CD14-positive monocyte (primary cell): ENCODE data around the gene ABRAXAS1. TPM values are rescaled to one million over a fixed set of nuclear protein-coding genes. Genes with fewer than 3 reads are reported as not detected.

Experiments
- DNase-seq, 3 donors: peaks; one replicate each; pipeline ENCODE4 v3.0.0-alpha.2; 2011 to 2022
- H2AFZ ChIP-seq: 2 replicates; pipeline ENCODE4 v1.6.0; 2012; ENCODE audit warnings: mild to moderate bottlenecking, low read depth, low read length, inconsistent platforms; ENCODE audit not compliant: insufficient read depth, poor library complexity, severe bottlenecking
- H3K27ac ChIP-seq, 2 donors: 1 replicate in 1 of 2; 2 replicates in 1 of 2; pipeline ENCODE4 v1.5.1; 2012 to 2013; ENCODE audit warnings: low read length in 2 of 2, control low read depth in 1 of 2, inconsistent platforms in 1 of 2, low read depth in 1 of 2, mild to moderate bottlenecking in 1 of 2
- H3K27me3 ChIP-seq, 2 donors: one replicate each; pipeline versions ENCODE4 v1.6.0 to v1.6.1; 2011 to 2013; ENCODE audit warnings: low read length in 2 of 2; ENCODE audit not compliant: control insufficient read depth in 2 of 2, insufficient read depth in 2 of 2
- H3K36me3 ChIP-seq, 2 donors: replicated peaks in 1 of 2; 1 replicate in 1 of 2; 2 replicates in 1 of 2; pipeline versions ENCODE4 v1.5.1 to v1.6.1; 2012 to 2013; ENCODE audit warnings: low read length in 2 of 2, control low read depth in 1 of 2, inconsistent platforms in 1 of 2, mild to moderate bottlenecking in 1 of 2; ENCODE audit not compliant: insufficient read depth in 2 of 2, control insufficient read depth in 1 of 2
- H3K4me1 ChIP-seq, 2 donors: 1 replicate in 1 of 2; 2 replicates in 1 of 2; pipeline versions ENCODE4 v1.5.1 to v1.6.1; 2012 to 2013; ENCODE audit warnings: low read length in 2 of 2, control low read depth in 1 of 2, inconsistent platforms in 1 of 2, mild to moderate bottlenecking in 1 of 2, moderate library complexity in 1 of 2; ENCODE audit not compliant: insufficient read depth in 2 of 2, control insufficient read depth in 1 of 2
- H3K4me2 ChIP-seq: replicated peaks from 2 replicates; pipeline ENCODE3; 2012; ENCODE audit warnings: low read length, moderate library complexity, mild to moderate bottlenecking; ENCODE audit not compliant: poor library complexity, severe bottlenecking; ENCODE audit errors: extremely low read depth
- H3K4me3 ChIP-seq, 3 experiments: fragments of 200-600 bp in 1 of 3; sonication (generic) in 1 of 3; replicated peaks in 1 of 3; 1 replicate in 2 of 3; 2 replicates in 1 of 3; pipeline ENCODE4 v1.5.1; 2011 to 2013; ENCODE audit warnings: low read length in 3 of 3, mild to moderate bottlenecking in 3 of 3, control low read depth in 2 of 3, low read depth in 2 of 3, inconsistent platforms in 1 of 3, moderate library complexity in 1 of 3
- H3K79me2 ChIP-seq: 2 replicates; pipeline ENCODE4 v1.6.0; 2012; ENCODE audit warnings: mild to moderate bottlenecking, control low read depth, inconsistent platforms, low read length, moderate library complexity; ENCODE audit not compliant: insufficient read depth
- H3K9ac ChIP-seq: 2 replicates; pipeline ENCODE4 v1.6.0; 2017; ENCODE audit warnings: low read length, mild to moderate bottlenecking; ENCODE audit not compliant: insufficient read depth, poor library complexity, severe bottlenecking
- H3K9me3 ChIP-seq, 2 donors: replicated peaks in 1 of 2; 1 replicate in 1 of 2; 2 replicates in 1 of 2; pipeline versions ENCODE4 v1.5.1 to v1.6.1; 2012 to 2013; ENCODE audit warnings: low read length in 2 of 2, control low read depth in 1 of 2; ENCODE audit not compliant: control insufficient read depth in 1 of 2, insufficient read depth in 1 of 2
- H4K20me1 ChIP-seq: 2 replicates; pipeline ENCODE4 v1.6.0; 2012; ENCODE audit warnings: mild to moderate bottlenecking, low read length, control low read depth, moderate library complexity; ENCODE audit not compliant: insufficient read depth
- H3K27ac Mint-ChIP-seq, 7 donors: one replicate each; pipeline ENCODE4 v1.8.0; 2020; ENCODE audit warnings: mild to moderate bottlenecking in 7 of 7, mixed read lengths in 7 of 7, moderate library complexity in 6 of 7, inconsistent platforms in 2 of 7
- H3K27me3 Mint-ChIP-seq, 3 donors: one replicate each; pipeline ENCODE4 v1.8.0; 2021 to 2022; ENCODE audit warnings: low read depth in 3 of 3, mild to moderate bottlenecking in 3 of 3, mixed read lengths in 3 of 3, moderate library complexity in 3 of 3, inconsistent platforms in 1 of 3
- H3K36me3 Mint-ChIP-seq, 2 donors: one replicate each; pipeline ENCODE4 v1.8.0; 2020; ENCODE audit warnings: mixed read lengths in 2 of 2, inconsistent platforms in 1 of 2, mild to moderate bottlenecking in 1 of 2
- H3K4me1 Mint-ChIP-seq: one replicate; pipeline ENCODE4 v1.8.0; 2020; ENCODE audit warnings: mild to moderate bottlenecking, mixed read lengths
- H3K4me3 Mint-ChIP-seq, 2 donors: one replicate each; pipeline ENCODE4 v1.8.0; 2020; ENCODE audit warnings: mild to moderate bottlenecking in 2 of 2, mixed read lengths in 2 of 2, moderate library complexity in 1 of 2
- H3K9me3 Mint-ChIP-seq, 7 donors: one replicate each; pipeline ENCODE4 v1.8.0; 2020 to 2022; ENCODE audit warnings: mixed read lengths in 7 of 7, mild to moderate bottlenecking in 6 of 7, moderate library complexity in 6 of 7, inconsistent platforms in 2 of 7
- WGBS: methylation state at CpG from one replicate; pipeline ENCODE4 v1.1.5; 2013; ENCODE audit warnings: missing lambda C conversion rate; ENCODE audit not compliant: insufficient coverage; 5-methylcytosine and 5-hydroxymethylcytosine counted together
- intact Hi-C, 2 donors: fragments of 100-400 bp; cut with micrococcal nuclease; formaldehyde crosslinking; loops; one replicate each; pipeline versions ENCODE4 v1.15.0 to v1.15.1; 2023
- polyA plus RNA-seq, 3 donors: library from polyadenylated mRNA; depleted of rRNA in 1 of 3; unstranded in 2 of 3; stranded (reverse) in 1 of 3; fragments of 300-500 nt in 2 of 3; fragments of >200 nt in 1 of 3; fragmentation: Illumina TruSeq in 2 of 3; gene quantifications; 1 replicate in 2 of 3; 2 replicates in 1 of 3; pipeline ENCODE4 v1.2.3, GENCODE V29; 2012 to 2021
- TF ChIP-seq, protein P1 (sequence below): fragments of 200-600 bp; IDR thresholded peaks from one replicate; pipeline ENCODE4 v1.8.0; 2022; ENCODE audit warnings: antibody characterized with exemption, mild to moderate bottlenecking

ABRAXAS1 gene
- polyA plus RNA-seq, 3 donors, result 6.0 to 10.8 (median 6.8) TPM

DNA sequence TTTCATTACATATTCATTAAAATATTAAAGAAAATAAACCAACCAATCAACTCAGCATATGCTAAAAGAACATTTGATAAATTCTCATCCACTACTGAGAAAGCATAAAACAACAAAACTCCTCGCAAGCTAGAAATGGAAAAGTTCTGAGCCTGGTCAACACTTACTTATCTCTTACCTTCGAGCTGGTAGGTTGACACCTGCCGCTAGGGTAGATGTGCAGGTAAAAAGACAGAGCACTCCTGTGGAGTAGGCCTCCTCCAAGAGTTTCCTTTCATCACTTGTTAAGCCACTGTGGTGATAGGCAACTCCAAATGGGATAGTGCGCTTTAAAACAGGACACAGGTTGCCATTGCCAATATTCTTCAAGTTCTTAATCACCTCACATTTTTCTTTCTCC is 48.2 kb downstream of the ABRAXAS1 start:
- no peaks in the 10 kb centered on the region for H3K27me3 ChIP-seq
- no peaks in the 10 kb centered on the region for H3K9me3 ChIP-seq
- WGBS, result no CpG with 5 or more reads among the region's 4 CpGs
- Mint-ChIP-seq H3K4me3 (no peak overlapping the region), H3K36me3 (peaks cover 56 to 67% of the 10 kb centered on the region in 2 donors), H3K27ac (no peak overlapping the region), H3K27me3 (no peaks in the 10 kb centered on the region), H3K4me1 (no peaks in the 10 kb centered on the region), H3K9me3 (peaks cover 0 to 4% (median 0%) of the 10 kb centered on the region in 7 donors)
- intact Hi-C loops, result no loop called here
- no peak overlapping the region for H3K4me2 ChIP-seq
- H2AFZ ChIP-seq, result no peak overlapping the region
- no peak overlapping the region for H3K9ac ChIP-seq
- H4K20me1 ChIP-seq, result no peaks in the 10 kb centered on the region
- no peaks in the 10 kb centered on the region for H3K79me2 ChIP-seq
- no peaks in the 10 kb centered on the region for H3K4me1 ChIP-seq
- H3K4me3 ChIP-seq, result no peak overlapping the region
- no peak overlapping the region for H3K27ac ChIP-seq
- peaks cover 54 to 77% of the 10 kb centered on the region in 2 donors for H3K36me3 ChIP-seq
- TF ChIP-seq, protein P1, sequence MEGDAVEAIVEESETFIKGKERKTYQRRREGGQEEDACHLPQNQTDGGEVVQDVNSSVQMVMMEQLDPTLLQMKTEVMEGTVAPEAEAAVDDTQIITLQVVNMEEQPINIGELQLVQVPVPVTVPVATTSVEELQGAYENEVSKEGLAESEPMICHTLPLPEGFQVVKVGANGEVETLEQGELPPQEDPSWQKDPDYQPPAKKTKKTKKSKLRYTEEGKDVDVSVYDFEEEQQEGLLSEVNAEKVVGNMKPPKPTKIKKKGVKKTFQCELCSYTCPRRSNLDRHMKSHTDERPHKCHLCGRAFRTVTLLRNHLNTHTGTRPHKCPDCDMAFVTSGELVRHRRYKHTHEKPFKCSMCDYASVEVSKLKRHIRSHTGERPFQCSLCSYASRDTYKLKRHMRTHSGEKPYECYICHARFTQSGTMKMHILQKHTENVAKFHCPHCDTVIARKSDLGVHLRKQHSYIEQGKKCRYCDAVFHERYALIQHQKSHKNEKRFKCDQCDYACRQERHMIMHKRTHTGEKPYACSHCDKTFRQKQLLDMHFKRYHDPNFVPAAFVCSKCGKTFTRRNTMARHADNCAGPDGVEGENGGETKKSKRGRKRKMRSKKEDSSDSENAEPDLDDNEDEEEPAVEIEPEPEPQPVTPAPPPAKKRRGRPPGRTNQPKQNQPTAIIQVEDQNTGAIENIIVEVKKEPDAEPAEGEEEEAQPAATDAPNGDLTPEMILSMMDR, result no peak
- no peak for DNase-seq

DNA sequence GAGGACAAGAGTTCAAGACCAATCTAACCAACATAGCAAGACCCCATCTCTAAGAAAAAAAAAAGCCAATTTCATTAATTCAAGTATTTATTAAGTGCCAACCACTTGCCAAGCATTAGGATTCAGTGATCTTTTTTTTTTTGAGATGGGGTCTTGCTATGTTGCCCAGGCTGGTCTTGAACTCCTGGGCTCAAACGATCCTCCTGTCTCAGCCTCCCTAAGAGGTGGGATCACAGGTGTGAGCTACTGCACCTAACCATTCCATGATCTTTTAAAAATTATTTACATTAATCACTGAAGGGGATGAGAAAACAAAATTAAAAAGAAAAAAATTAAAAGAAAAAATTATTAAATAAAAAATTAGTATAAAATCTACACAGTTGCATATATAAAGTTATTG is 53.7 kb downstream of the ABRAXAS1 start:
- Histone ChIP-seq H2AFZ (no peak overlapping the region), H3K9me3 (no peaks in the 10 kb centered on the region), H3K4me3 (no peak overlapping the region), H3K9ac (no peak overlapping the region), H3K4me1 (no peaks in the 10 kb centered on the region), H3K79me2 (no peaks in the 10 kb centered on the region), H3K36me3 (peaks cover 48 to 68% of the 10 kb centered on the region in 2 donors), H3K27ac (no peak overlapping the region), H3K27me3 (no peaks in the 10 kb centered on the region), H3K4me2 (no peak overlapping the region), H4K20me1 (no peaks in the 10 kb centered on the region)
- WGBS, result no CpG with 5 or more reads among the region's 1 CpG
- intact Hi-C loops, result no loop called here
- Mint-ChIP-seq H3K4me1 (no peaks in the 10 kb centered on the region), H3K4me3 (no peak overlapping the region), H3K27ac (no peak overlapping the region), H3K27me3 (no peaks in the 10 kb centered on the region), H3K36me3 (peaks cover 45 to 62% of the 10 kb centered on the region in 2 donors), H3K9me3 (peaks cover 0 to 4% (median 0%) of the 10 kb centered on the region in 7 donors)
- TF ChIP-seq, protein P1, result no peak
- DNase-seq, result no peak
